GM19351 (cell line): ENCODE measurements around the gene UTP25.
"Not testable (repeated sequence)": the region's sequence is repeated elsewhere in the genome, so short reads cannot be mapped to it uniquely, and the experiment has no call there.

Source experiments
- ATAC-seq: cut with Tn5 transposase; IDR thresholded peaks from one replicate; pipeline ENCODE4 v1.9.1; 2021; ENCODE audit warnings: mild to moderate bottlenecking, moderate library complexity; ENCODE audit not compliant: unreplicated experiment

Gene UTP25

GRCh38 chr1:209827384-209828262 lies at the start of gene UTP25:
TSS of gene UTP25 (plus strand) at chr1:209827972. CDS start at chr1:209828064, 92 bp downstream.
- ATAC-seq, result peak; percentile 85

- ATAC-seq, result no peak
Measured at GRCh38 chr1:209778102-209778501, 49.7 kb upstream of the UTP25 start.

GRCh38 chr1:209780268-209780667 lies 47.5 kb upstream of the UTP25 start:
- no peak for ATAC-seq

- no peak for ATAC-seq
Measured at GRCh38 chr1:209783386-209783785, 44.4 kb upstream of the UTP25 start.

- peak; percentile 99 for ATAC-seq
Measured at GRCh38 chr1:209784265-209785169, 43.3 kb upstream of the UTP25 start, which contains the start of gene C1orf74. TSS of gene C1orf74 (minus strand) at chr1:209784559. CDS start at chr1:209783634, 925 bp downstream.

- no peak for ATAC-seq
Measured at GRCh38 chr1:209785592-209785991, 42.2 kb upstream of the UTP25 start.

- ATAC-seq, result no peak
Measured at GRCh38 chr1:209786146-209786545, 41.6 kb upstream of the UTP25 start.

- no peak for ATAC-seq
Measured at GRCh38 chr1:209787551-209787950, 40.2 kb upstream of the UTP25 start.

- ATAC-seq, result no peak
Measured at GRCh38 chr1:209789245-209789644, 38.5 kb upstream of the UTP25 start.

- no peak for ATAC-seq
Measured at GRCh38 chr1:209790286-209791193, 37.2 kb upstream of the UTP25 start.

- ATAC-seq, result no peak
Measured at GRCh38 chr1:209791920-209792319, 35.9 kb upstream of the UTP25 start.

- ATAC-seq, result not testable (repeated sequence)
Measured at GRCh38 chr1:209793711-209794110, 34.1 kb upstream of the UTP25 start.

- ATAC-seq, result no peak
Measured at GRCh38 chr1:209797978-209798639, 29.7 kb upstream of the UTP25 start.

GRCh38 chr1:209800984-209801834 lies 26.6 kb upstream of the UTP25 start:
- ATAC-seq, result no peak

GRCh38 chr1:209802117-209802779 lies 25.5 kb upstream of the UTP25 start:
- ATAC-seq, result no peak

GRCh38 chr1:209802780-209803152 lies 25.0 kb upstream of the UTP25 start:
- ATAC-seq, result no peak

- no peak for ATAC-seq
Measured at GRCh38 chr1:209803568-209803967, 24.2 kb upstream of the UTP25 start.

- ATAC-seq, result no peak
Measured at GRCh38 chr1:209805341-209805781, 22.4 kb upstream of the UTP25 start.
